Neural progenitor cell (in vitro differentiated cells): Measurements from ENCODE around the gene GOLM1. TPM values are rescaled to one million over a fixed set of nuclear protein-coding genes. Genes with fewer than 3 reads are reported as not detected.

Experiments
- DNase-seq: peaks from one replicate; pipeline ENCODE4 v3.0.0-alpha.2; 2016; ENCODE audit warnings: low spot score
- H2AFZ ChIP-seq: fragments of 200-600 bp; sonication (generic); replicated peaks from 2 replicates; pipeline ENCODE4 v1.6.1; 2016; ENCODE audit warnings: antibody characterized with exemption
- H3F3A ChIP-seq: fragments of 200-600 bp; sonication (generic); 2 replicates; pipeline ENCODE4 v1.6.1; 2016; ENCODE audit warnings: antibody characterized with exemption, low read depth
- H3K27ac ChIP-seq: fragments of 200-600 bp; sonication (generic); 2 replicates; pipeline ENCODE4 v1.5.1; 2016; ENCODE audit warnings: mild to moderate bottlenecking
- H3K27me3 ChIP-seq: fragments of 200-600 bp; sonication (generic); 2 replicates; pipeline ENCODE4 v1.6.1; 2016; ENCODE audit warnings: mild to moderate bottlenecking, moderate library complexity
- H3K36me3 ChIP-seq: fragments of 200-600 bp; sonication (generic); 2 replicates; pipeline ENCODE4 v1.5.1; 2016
- H3K4me1 ChIP-seq: fragments of 200-600 bp; sonication (generic); 2 replicates; pipeline ENCODE4 v1.6.1; 2016; ENCODE audit warnings: mixed run types
- H3K4me2 ChIP-seq: fragments of 200-600 bp; sonication (generic); 2 replicates; pipeline ENCODE4 v1.6.1; 2016
- H3K4me3 ChIP-seq: fragments of 200-600 bp; sonication (generic); 2 replicates; pipeline ENCODE4 v1.5.1; 2016
- H3K79me2 ChIP-seq: fragments of 200-600 bp; sonication (generic); 2 replicates; pipeline ENCODE4 v1.6.1; 2016; ENCODE audit warnings: low read depth
- H3K9ac ChIP-seq: fragments of 200-600 bp; sonication (generic); 2 replicates; pipeline ENCODE4 v1.6.1; 2016
- H3K9me3 ChIP-seq: fragments of 200-600 bp; sonication (generic); 2 replicates; pipeline ENCODE4 v1.5.1; 2016; ENCODE audit warnings: low read depth
- H4K20me1 ChIP-seq: fragments of 200-600 bp; sonication (generic); 2 replicates; pipeline ENCODE4 v1.6.1; 2016; ENCODE audit warnings: low read depth
- H3K27ac Mint-ChIP-seq: 3 replicates; pipeline ENCODE4 v1.8.0; 2021; ENCODE audit warnings: mixed read lengths
- H3K27me3 Mint-ChIP-seq: 2 replicates; pipeline ENCODE4 v1.8.0; 2022; ENCODE audit warnings: low read depth, mild to moderate bottlenecking, inconsistent platforms, moderate library complexity, mixed read lengths; ENCODE audit not compliant: insufficient read depth
- H3K36me3 Mint-ChIP-seq: 3 replicates; pipeline ENCODE4 v1.8.0; 2021; ENCODE audit warnings: mixed read lengths
- H3K4me1 Mint-ChIP-seq: 3 replicates; pipeline ENCODE4 v1.8.0; 2021; ENCODE audit warnings: mixed read lengths
- H3K4me3 Mint-ChIP-seq: 3 replicates; pipeline ENCODE4 v1.8.0; 2021; ENCODE audit warnings: mild to moderate bottlenecking, moderate library complexity, mixed read lengths
- H3K9me3 Mint-ChIP-seq: 3 replicates; pipeline ENCODE4 v1.8.0; 2020; ENCODE audit warnings: mixed read lengths
- CTCF ChIP-seq: fragments of 200-600 bp; sonication (generic); IDR thresholded peaks from 2 replicates; pipeline ENCODE4 v1.5.1; 2017; ENCODE audit warnings: antibody characterized with exemption, mild to moderate bottlenecking
- EZH2 ChIP-seq: fragments of 200-600 bp; sonication (generic); IDR thresholded peaks from 2 replicates; pipeline ENCODE4 v1.6.1; 2017; ENCODE audit warnings: antibody characterized with exemption, mild to moderate bottlenecking, moderate library complexity
- EZH2phosphoT487 ChIP-seq: fragments of 200-600 bp; sonication (generic); IDR thresholded peaks from 2 replicates; pipeline ENCODE4 v1.6.1; 2017; ENCODE audit warnings: antibody characterized with exemption
- total RNA-seq: library from RNA; depleted of rRNA; stranded (reverse); fragments of >200 nt; gene quantifications from 2 replicates; pipeline ENCODE4 v1.2.3, GENCODE V29; 2015; ENCODE audit warnings: low replicate concordance

Gene GOLM1
- total RNA-seq, 1 donor from 2014 or later = 83.5 TPM

GRCh38 chr9:86061972-86062739 is 37.2 kb downstream of the GOLM1 start:
- Histone ChIP-seq H3K9me3 (no peaks in the 10 kb centered on the region), H4K20me1 (peaks cover 38% of the 10 kb centered on the region), H3K4me2 (no peak overlapping the region), H3K36me3 (no peaks in the 10 kb centered on the region), H3K9ac (no peak overlapping the region), H3K27ac (no peak overlapping the region), H3K79me2 (peaks cover 30% of the 10 kb centered on the region), H3K4me1 (no peaks in the 10 kb centered on the region), H3F3A (no peaks in the 10 kb centered on the region), H2AFZ (no peak overlapping the region), H3K4me3 (no peak overlapping the region), H3K27me3 (no peaks in the 10 kb centered on the region)
- Mint-ChIP-seq H3K4me1 (peaks cover 12% of the 10 kb centered on the region), H3K36me3 (peaks cover 39% of the 10 kb centered on the region), H3K27ac (peak overlapping the region; percentile 48), H3K4me3 (no peak overlapping the region), H3K27me3 (peaks cover 6% of the 10 kb centered on the region), H3K9me3 (no peaks in the 10 kb centered on the region)
- TF ChIP-seq EZH2phosphoT487 (no peak), CTCF (no peak), EZH2 (no peak)
- DNase-seq = no peak

GRCh38 chr9:86057491-86057890 is 41.9 kb downstream of the GOLM1 start:
- no peak overlapping the region for H3K27ac ChIP-seq
- peaks cover 14% of the 10 kb centered on the region for H4K20me1 ChIP-seq
- DNase-seq = no peak
- TF ChIP-seq EZH2phosphoT487 = no peak
- no peak for TF ChIP-seq CTCF
- no peak for TF ChIP-seq EZH2
- no peak overlapping the region for H3K9ac ChIP-seq
- Mint-ChIP-seq H3K4me3 (no peak overlapping the region), H3K27me3 (peaks cover 6% of the 10 kb centered on the region), H3K36me3 (peaks cover 30% of the 10 kb centered on the region), H3K4me1 (peaks cover 4% of the 10 kb centered on the region), H3K9me3 (no peaks in the 10 kb centered on the region), H3K27ac (no peak overlapping the region)
- H3K4me2 ChIP-seq = no peak overlapping the region
- H3K4me1 ChIP-seq = no peaks in the 10 kb centered on the region
- no peaks in the 10 kb centered on the region for H3K9me3 ChIP-seq
- H2AFZ ChIP-seq = no peak overlapping the region
- no peaks in the 10 kb centered on the region for H3K27me3 ChIP-seq
- H3K36me3 ChIP-seq = no peaks in the 10 kb centered on the region
- H3F3A ChIP-seq = no peaks in the 10 kb centered on the region
- H3K79me2 ChIP-seq = peaks cover 17% of the 10 kb centered on the region
- no peak overlapping the region for H3K4me3 ChIP-seq

- no peak overlapping the region for H3K9ac ChIP-seq
- H3K27ac Mint-ChIP-seq = no peak overlapping the region
Measured at GRCh38 chr9:86054695-86055094, 44.7 kb downstream of the GOLM1 start.

More at GRCh38 chr9:86054695-86055094, 44.7 kb downstream of the GOLM1 start:
- no peaks in the 10 kb centered on the region for H3F3A ChIP-seq
- H4K20me1 ChIP-seq = peaks cover 4% of the 10 kb centered on the region
- H3K36me3 Mint-ChIP-seq = peaks cover 37% of the 10 kb centered on the region
- H3K27me3 ChIP-seq = no peaks in the 10 kb centered on the region
- H3K4me1 Mint-ChIP-seq = peaks cover 3% of the 10 kb centered on the region
- H3K79me2 ChIP-seq = peaks cover 17% of the 10 kb centered on the region
- TF ChIP-seq EZH2phosphoT487 (no peak), CTCF (no peak), EZH2 (no peak)
- no peak overlapping the region for H3K27ac ChIP-seq
- H3K9me3 Mint-ChIP-seq = no peaks in the 10 kb centered on the region
- DNase-seq = no peak
- H2AFZ ChIP-seq = no peak overlapping the region
- H3K9me3 ChIP-seq = no peaks in the 10 kb centered on the region
- no peak overlapping the region for H3K4me3 Mint-ChIP-seq
- no peak overlapping the region for H3K4me3 ChIP-seq
- H3K36me3 ChIP-seq = no peaks in the 10 kb centered on the region
- H3K4me1 ChIP-seq = no peaks in the 10 kb centered on the region
- no peak overlapping the region for H3K4me2 ChIP-seq
- no peaks in the 10 kb centered on the region for H3K27me3 Mint-ChIP-seq
